SK-N-MC (cell line): ENCODE measurements around the gene RPS6KA5.

Experiments
- FOXP2 ChIP-seq: optimal IDR thresholded peaks from 2 replicates; pipeline ENCODE3; 2011; ENCODE audit warnings: mild to moderate bottlenecking, moderate library complexity; ENCODE audit not compliant: insufficient read depth; ENCODE audit errors: extremely low read length, control extremely low read depth
- POLR2AphosphoS5 ChIP-seq: IDR thresholded peaks from 2 replicates; pipeline ENCODE4 v1.6.1; 2012; ENCODE audit warnings: mild to moderate bottlenecking, low read depth, low read length, borderline replicate concordance

GRCh38 chr14:90891326-90891725 is 169.1 kb downstream of the RPS6KA5 start:
- no peak for TF ChIP-seq FOXP2
- TF ChIP-seq POLR2AphosphoS5 = no peak
